Measurements from ENCODE around the gene DTWD2.
"Not testable (repeated sequence)": the region's sequence is repeated elsewhere in the genome, so short reads cannot be mapped to it uniquely, and the experiment has no call there.

The DTWD2 gene

GRCh38 chr5:118950354-118950753, 38.0 kb downstream of the DTWD2 start:
- not testable (repeated sequence) for DNase-seq (ENCODE audit: low spot score)

- no peak for DNase-seq (ENCODE audit: low spot score)
Observed at GRCh38 chr5:118946138-118946800, 42.1 kb downstream of the DTWD2 start.

- DNase-seq (ENCODE audit: low spot score): no peak
Observed at GRCh38 chr5:118937393-118938061, 50.8 kb downstream of the DTWD2 start.

- no peak for DNase-seq (ENCODE audit: low spot score)
Observed at GRCh38 chr5:118933703-118934102, 54.6 kb downstream of the DTWD2 start.

GRCh38 chr5:118931564-118931963, 56.8 kb downstream of the DTWD2 start:
- no peak for DNase-seq (ENCODE audit: low spot score)

- DNase-seq (ENCODE audit: low spot score): no peak
Observed at GRCh38 chr5:118924006-118924389, 64.3 kb downstream of the DTWD2 start.

DNA sequence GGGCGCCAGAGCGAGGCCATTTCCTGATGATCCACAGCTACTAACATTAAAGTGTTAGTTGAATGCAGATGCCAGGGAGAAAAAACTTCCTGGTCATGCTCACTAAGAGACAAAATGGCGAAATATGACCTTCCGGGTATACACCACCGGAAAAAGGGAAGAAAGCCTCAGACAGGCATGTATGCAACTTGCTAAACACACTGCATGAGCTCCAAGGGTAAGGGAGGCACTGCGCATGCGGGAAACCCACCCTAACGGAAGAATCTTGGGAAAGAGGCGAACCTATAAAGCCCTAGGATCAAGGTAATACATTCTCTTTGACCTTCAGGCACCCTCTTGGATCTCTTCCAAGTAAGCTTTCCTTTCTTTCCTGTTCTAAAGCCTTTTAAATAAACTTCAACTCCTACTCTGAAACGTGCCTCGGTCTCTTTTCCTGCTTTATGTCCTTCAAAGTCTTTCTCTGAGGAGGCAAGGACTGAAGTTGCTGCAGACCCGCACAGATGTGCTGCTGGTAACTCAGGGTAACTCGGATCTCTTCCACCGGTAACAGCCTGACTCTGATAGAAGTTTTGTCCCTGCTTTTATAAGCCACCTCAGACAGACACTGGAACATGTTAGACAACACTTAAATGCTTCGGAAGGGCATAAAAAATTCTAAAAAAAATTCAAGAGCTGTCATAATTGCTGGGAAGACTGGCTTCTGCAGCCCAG, 64.9 kb downstream of the DTWD2 start:
- DNase-seq (ENCODE audit: low spot score): no peak

DNA sequence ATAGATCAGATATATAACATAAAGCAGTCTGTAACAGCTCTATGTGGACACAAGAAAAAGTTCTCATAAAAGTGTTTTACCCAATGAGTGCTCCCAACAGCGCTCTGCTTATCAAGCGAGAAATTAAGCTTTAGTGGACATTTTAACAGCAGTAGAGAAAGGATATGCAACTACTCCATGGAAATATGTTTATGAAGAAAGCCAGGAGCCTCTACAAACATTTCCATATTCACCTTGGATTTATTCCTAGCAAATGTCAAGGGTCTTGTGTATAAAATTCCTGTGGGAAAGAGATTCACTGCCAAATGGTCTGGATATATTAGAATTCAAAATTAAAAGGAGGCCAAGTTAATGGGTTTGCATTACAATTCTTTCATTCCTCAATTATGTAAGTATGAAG, 66.5 kb downstream of the DTWD2 start:
- DNase-seq (ENCODE audit: low spot score): no peak

- no peak for DNase-seq (ENCODE audit: low spot score)
Observed at GRCh38 chr5:118919016-118919415, 69.3 kb downstream of the DTWD2 start.

DNA sequence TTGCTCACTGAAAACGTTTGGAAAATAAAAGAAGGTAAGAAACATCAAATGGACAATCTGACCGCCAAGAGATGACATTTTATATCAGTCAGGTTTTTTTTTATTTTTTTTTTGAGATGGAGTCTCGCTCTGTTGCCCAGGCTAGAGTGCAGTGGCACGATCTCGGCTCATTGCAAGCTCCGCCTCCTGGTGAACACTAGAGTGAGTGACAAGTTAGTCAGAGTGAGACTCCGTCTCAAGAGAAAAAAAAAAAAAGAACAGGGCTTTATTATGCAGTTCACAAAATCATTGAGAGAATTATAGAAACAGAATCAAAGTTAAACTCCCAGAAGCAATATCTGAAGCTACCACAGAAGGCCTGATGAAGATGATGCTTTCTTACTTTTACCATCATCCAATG, 70.1 kb downstream of the DTWD2 start:
- no peak for DNase-seq (ENCODE audit: low spot score)

- not testable (repeated sequence) for DNase-seq (ENCODE audit: low spot score)
Observed at GRCh38 chr5:118907536-118907935, 80.8 kb downstream of the DTWD2 start.

- no peak for DNase-seq (ENCODE audit: low spot score)
Observed at GRCh38 chr5:118906947-118907346, 81.4 kb downstream of the DTWD2 start.

DNA sequence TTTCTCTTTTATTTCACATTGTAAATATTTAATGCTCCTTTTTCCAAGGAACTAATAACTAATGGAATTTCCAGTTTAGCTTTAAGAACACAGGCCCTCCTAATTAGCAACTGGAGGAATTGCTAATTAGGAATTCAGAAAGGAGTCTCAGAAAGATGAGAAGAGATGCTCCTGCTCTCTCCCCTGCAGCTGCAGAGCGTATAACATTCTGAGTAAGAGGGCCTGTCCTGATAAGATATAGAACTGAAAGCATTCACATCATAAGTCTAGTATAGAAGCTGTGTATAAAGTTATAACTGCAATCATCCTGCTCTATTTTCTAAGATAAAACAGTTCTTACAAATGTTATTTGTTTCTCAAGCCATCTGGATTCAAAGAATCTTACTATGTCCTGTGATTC, 83.2 kb downstream of the DTWD2 start:
- DNase-seq (ENCODE audit: low spot score): no peak

GRCh38 chr5:118902656-118903438, 85.5 kb downstream of the DTWD2 start:
- no peak for DNase-seq (ENCODE audit: low spot score)

DNA sequence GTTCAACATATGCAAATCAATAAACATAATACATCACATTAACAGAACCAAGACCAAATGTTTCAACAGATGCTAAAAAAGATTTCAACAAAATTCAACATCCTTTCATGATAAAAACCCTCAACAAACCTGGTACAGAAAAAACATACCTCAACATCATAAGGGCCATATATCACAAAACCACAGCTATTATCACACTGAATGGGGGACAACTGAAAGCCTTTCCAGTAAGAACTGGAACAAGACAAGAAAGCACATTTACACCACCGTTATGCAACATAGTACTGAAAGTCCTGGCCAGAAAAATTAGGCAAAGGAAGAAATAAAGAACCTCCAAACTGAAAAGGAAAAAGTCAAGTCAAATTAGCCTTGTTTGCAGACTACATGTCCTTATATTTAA, 93.6 kb downstream of the DTWD2 start:
- DNase-seq (ENCODE audit: low spot score): no peak

DNA sequence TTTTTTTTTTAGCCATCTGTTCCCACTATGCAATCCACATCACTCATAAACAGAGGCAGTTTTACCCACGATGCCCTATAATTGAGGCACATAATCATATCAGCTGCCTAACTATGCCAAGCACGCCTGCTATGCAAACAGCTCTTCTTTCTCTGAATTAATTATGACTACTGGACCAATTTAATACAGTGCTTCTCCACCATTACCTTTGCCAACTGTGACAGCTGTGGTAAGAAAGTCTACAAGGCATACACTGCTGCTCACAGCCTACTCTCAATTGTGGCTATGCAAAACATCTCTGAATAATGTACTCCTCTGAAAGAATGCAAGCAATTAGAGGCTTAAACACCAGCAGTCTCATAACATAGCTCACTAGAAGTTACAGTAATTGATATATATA, 97.1 kb downstream of the DTWD2 start:
- DNase-seq (ENCODE audit: low spot score): no peak

- no peak for DNase-seq (ENCODE audit: low spot score)
Observed at GRCh38 chr5:118889165-118889564, 99.2 kb downstream of the DTWD2 start.

- no peak for DNase-seq (ENCODE audit: low spot score)
Observed at GRCh38 chr5:118888556-118888955, 99.8 kb downstream of the DTWD2 start.

GRCh38 chr5:118883362-118883761, 105.0 kb downstream of the DTWD2 start:
- DNase-seq (ENCODE audit: low spot score): no peak

- DNase-seq (ENCODE audit: low spot score): no peak
Observed at GRCh38 chr5:118882666-118883065, 105.7 kb downstream of the DTWD2 start.

DNA sequence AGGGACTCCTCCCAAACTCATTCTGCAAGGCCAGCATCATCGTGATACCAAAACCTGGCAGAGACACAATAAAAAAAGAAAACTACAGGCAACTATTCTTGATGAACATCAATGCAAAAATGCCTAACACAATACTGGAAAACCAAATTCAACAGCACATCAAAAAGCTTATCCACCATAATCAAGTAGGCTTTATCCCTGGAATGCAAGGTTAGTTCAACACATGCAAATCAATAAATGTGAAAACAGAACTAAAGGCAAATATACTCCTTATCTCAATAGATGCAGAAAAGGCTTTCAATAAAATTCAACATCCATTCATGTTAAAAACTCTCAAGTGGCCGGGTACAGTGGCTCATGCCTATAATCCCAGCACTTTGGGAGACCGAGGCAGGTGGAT, 111.5 kb downstream of the DTWD2 start:
- not testable (repeated sequence) for DNase-seq (ENCODE audit: low spot score)

- DNase-seq (ENCODE audit: low spot score): no peak
Observed at GRCh38 chr5:118875131-118875530, 113.2 kb downstream of the DTWD2 start.

- no peak for DNase-seq (ENCODE audit: low spot score)
Observed at GRCh38 chr5:118873417-118873816, 114.9 kb downstream of the DTWD2 start.
